HEK293 (cell line): ENCODE measurements around the gene DOCK8.

Experiments
- MEIS1 ChIP-seq: sonication (generic); formaldehyde crosslinking; IDR thresholded peaks from 2 replicates; pipeline ENCODE4 v1.8.1; 2022; ENCODE audit warnings: missing genetic modification reagents, mild to moderate bottlenecking, borderline replicate concordance
- SETDB1 ChIP-seq: IDR thresholded peaks from one replicate; pipeline ENCODE4 v1.6.1; 2017; ENCODE audit warnings: mild to moderate bottlenecking, low read length, moderate library complexity, mixed read lengths; ENCODE audit not compliant: insufficient read length
- TCF7L2 ChIP-seq: IDR thresholded peaks from 2 replicates; pipeline ENCODE4 v1.6.1; 2011; ENCODE audit warnings: low read depth, mild to moderate bottlenecking, inconsistent platforms, low read length, moderate library complexity, borderline replicate concordance
- YY1 ChIP-seq: fragments of 450-650 bp; formaldehyde crosslinking; IDR thresholded peaks from 2 replicates; pipeline ENCODE4 v1.5.1; 2018; ENCODE audit warnings: missing biosample characterization, missing genetic modification characterization
- ZBTB7A ChIP-seq: fragments of 450-650 bp; formaldehyde crosslinking; IDR thresholded peaks from 2 replicates; pipeline ENCODE4 v1.5.1; 2016; ENCODE audit warnings: low read depth, missing biosample characterization, missing genetic modification characterization
- ZFP69B ChIP-seq: fragments of 450-650 bp; formaldehyde crosslinking; IDR thresholded peaks from 2 replicates; pipeline ENCODE4 v1.5.1; 2016; ENCODE audit warnings: missing biosample characterization, missing genetic modification characterization
- ZNF311 ChIP-seq: fragments of 450-650 bp; formaldehyde crosslinking; IDR thresholded peaks from 2 replicates; pipeline ENCODE4 v1.5.1; 2017; ENCODE audit warnings: missing biosample characterization, missing genetic modification characterization, borderline replicate concordance
- ZNF530 ChIP-seq: fragments of 450-650 bp; formaldehyde crosslinking; IDR thresholded peaks from 2 replicates; pipeline ENCODE4 v1.5.1; 2016; ENCODE audit warnings: low read depth, missing biosample characterization, missing genetic modification characterization
- ZNF548 ChIP-seq: fragments of 450-650 bp; formaldehyde crosslinking; IDR thresholded peaks from 2 replicates; pipeline ENCODE4 v1.5.1; 2016; ENCODE audit warnings: missing biosample characterization, missing genetic modification characterization
- ZNF785 ChIP-seq: fragments of 450-650 bp; formaldehyde crosslinking; IDR thresholded peaks from 2 replicates; pipeline ENCODE4 v1.5.1; 2016; ENCODE audit warnings: missing biosample characterization, missing genetic modification characterization
- ZSCAN18 ChIP-seq: fragments of 450-650 bp; formaldehyde crosslinking; IDR thresholded peaks from 2 replicates; pipeline ENCODE4 v1.5.1; 2016; ENCODE audit warnings: missing biosample characterization, missing genetic modification characterization
- TF ChIP-seq, protein P1 (sequence below): fragments of 450-650 bp; formaldehyde crosslinking; IDR thresholded peaks from 2 replicates; pipeline ENCODE4 v1.5.1; 2016; ENCODE audit warnings: missing biosample characterization, missing genetic modification characterization
- TF ChIP-seq, protein P2 (sequence below): fragments of 450-650 bp; formaldehyde crosslinking; IDR thresholded peaks from 2 replicates; pipeline ENCODE4 v1.5.1; 2016; ENCODE audit warnings: missing biosample characterization, missing genetic modification characterization, low read depth

GRCh38 chr9:224582-225520 lies 10.2 kb downstream of the DOCK8 start:
- TF ChIP-seq ZNF785: no peak
- TF ChIP-seq ZNF311 (tag by site-specific recombination): no peak
- no peak for TF ChIP-seq TCF7L2
- no peak for TF ChIP-seq ZNF530 (tag by site-specific recombination)
- no peak for TF ChIP-seq ZBTB7A (tag by site-specific recombination)
- TF ChIP-seq ZSCAN18 (tag by site-specific recombination): no peak
- TF ChIP-seq, protein P1, sequence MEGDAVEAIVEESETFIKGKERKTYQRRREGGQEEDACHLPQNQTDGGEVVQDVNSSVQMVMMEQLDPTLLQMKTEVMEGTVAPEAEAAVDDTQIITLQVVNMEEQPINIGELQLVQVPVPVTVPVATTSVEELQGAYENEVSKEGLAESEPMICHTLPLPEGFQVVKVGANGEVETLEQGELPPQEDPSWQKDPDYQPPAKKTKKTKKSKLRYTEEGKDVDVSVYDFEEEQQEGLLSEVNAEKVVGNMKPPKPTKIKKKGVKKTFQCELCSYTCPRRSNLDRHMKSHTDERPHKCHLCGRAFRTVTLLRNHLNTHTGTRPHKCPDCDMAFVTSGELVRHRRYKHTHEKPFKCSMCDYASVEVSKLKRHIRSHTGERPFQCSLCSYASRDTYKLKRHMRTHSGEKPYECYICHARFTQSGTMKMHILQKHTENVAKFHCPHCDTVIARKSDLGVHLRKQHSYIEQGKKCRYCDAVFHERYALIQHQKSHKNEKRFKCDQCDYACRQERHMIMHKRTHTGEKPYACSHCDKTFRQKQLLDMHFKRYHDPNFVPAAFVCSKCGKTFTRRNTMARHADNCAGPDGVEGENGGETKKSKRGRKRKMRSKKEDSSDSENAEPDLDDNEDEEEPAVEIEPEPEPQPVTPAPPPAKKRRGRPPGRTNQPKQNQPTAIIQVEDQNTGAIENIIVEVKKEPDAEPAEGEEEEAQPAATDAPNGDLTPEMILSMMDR (tag by site-specific recombination): no peak
- no peak for TF ChIP-seq MEIS1 (CRISPR knock-in tag)
- no peak for TF ChIP-seq SETDB1
- TF ChIP-seq ZNF548: no peak
- TF ChIP-seq, protein P2, sequence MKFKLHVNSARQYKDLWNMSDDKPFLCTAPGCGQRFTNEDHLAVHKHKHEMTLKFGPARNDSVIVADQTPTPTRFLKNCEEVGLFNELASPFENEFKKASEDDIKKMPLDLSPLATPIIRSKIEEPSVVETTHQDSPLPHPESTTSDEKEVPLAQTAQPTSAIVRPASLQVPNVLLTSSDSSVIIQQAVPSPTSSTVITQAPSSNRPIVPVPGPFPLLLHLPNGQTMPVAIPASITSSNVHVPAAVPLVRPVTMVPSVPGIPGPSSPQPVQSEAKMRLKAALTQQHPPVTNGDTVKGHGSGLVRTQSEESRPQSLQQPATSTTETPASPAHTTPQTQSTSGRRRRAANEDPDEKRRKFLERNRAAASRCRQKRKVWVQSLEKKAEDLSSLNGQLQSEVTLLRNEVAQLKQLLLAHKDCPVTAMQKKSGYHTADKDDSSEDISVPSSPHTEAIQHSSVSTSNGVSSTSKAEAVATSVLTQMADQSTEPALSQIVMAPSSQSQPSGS (tag by site-specific recombination): no peak
- no peak for TF ChIP-seq YY1 (tag by site-specific recombination)
- no peak for TF ChIP-seq ZFP69B (tag by site-specific recombination)
